K562 (cell line): ENCODE data around the gene LDAF1. TPM values are rescaled to one million over a fixed set of nuclear protein-coding genes. Genes with fewer than 3 reads are reported as not detected.

Source experiments
- ATAC-seq: fragments of 200-7000 bp; cut with Tn5 transposase; 3 replicates; pipeline ENCODE4 v1.9.1; 2020; ENCODE audit warnings: moderate library complexity
- BruUV-seq: library from RNA; stranded (reverse); fragments of 400-500 nt; replicated peaks from 2 replicates; lab custom pipeline; 2021; lab: Mats Ljungman, UMichigan
- CTCF ChIA-PET: fragments of 300-600 bp; formaldehyde crosslinking; extraction: SDS; loops from one replicate; lab custom pipeline; 2021; ENCODE audit warnings: low intra/inter-chr PET ratio; lab: Yijun Ruan, JAX
- POLR2A ChIA-PET: fragments of 300-600, 350-650 bp; sonication (Branson Sonifier 250); formaldehyde crosslinking; extraction: SDS; loops from one replicate; lab custom pipeline; 2021; ENCODE audit warnings: antibody characterized with exemption, inconsistent platforms; lab: Yijun Ruan, JAX
- DNase-seq, 4 experiments: peaks; one replicate each; pipeline versions ENCODE4 v3.0.0 to v3.0.0-alpha.2; 2011 to 2018; ENCODE audit warnings: low spot score in 3 of 4, mixed read lengths in 3 of 4; ENCODE audit errors: extremely low read depth in 1 of 4
- FAIRE-seq: peaks from 2 replicates; lab custom pipeline; 2011; peaks lifted over from hg19 to GRCh38; lab: Jason Lieb, UNC
- H2AFZ ChIP-seq: 2 replicates; pipeline ENCODE4 v1.6.0; 2011; ENCODE audit warnings: low read depth, low read length, control low read depth, inconsistent platforms
- H3K27ac ChIP-seq: fragments of 200-600 bp; 3 replicates; pipeline ENCODE4 v1.8.0; 2011; ENCODE audit warnings: low read depth, mild to moderate bottlenecking, control low read depth, inconsistent platforms, low read length, moderate library complexity, mixed read lengths; ENCODE audit errors: extremely low read depth
- H3K27me3 ChIP-seq, 2 experiments: fragments of 300-600 bp in 1 of 2; 2 replicates in 1 of 2; 3 replicates in 1 of 2; pipeline versions ENCODE4 v1.6.0 to v1.8.0; 2011; ENCODE audit warnings: inconsistent platforms in 2 of 2, low read length in 2 of 2, mild to moderate bottlenecking in 1 of 2, mixed read lengths in 1 of 2, moderate library complexity in 1 of 2; ENCODE audit not compliant: control insufficient read depth in 2 of 2, insufficient read depth in 2 of 2
- H3K36me3 ChIP-seq: fragments of 300-600 bp; 3 replicates; pipeline ENCODE4 v1.8.0; 2011; ENCODE audit warnings: mild to moderate bottlenecking, low read length, inconsistent platforms; ENCODE audit not compliant: control insufficient read depth, insufficient read depth
- H3K4me1 ChIP-seq, 2 experiments: fragments of 200-600 bp in 1 of 2; replicated peaks in 1 of 2; 2 replicates in 1 of 2; 3 replicates in 1 of 2; pipeline versions ENCODE4 v1.5.1 to v1.8.0; 2011; ENCODE audit warnings: inconsistent platforms in 2 of 2, low read length in 2 of 2, mild to moderate bottlenecking in 1 of 2, mixed read lengths in 1 of 2, moderate library complexity in 1 of 2; ENCODE audit not compliant: control insufficient read depth in 2 of 2, insufficient read depth in 2 of 2
- H3K4me2 ChIP-seq: 2 replicates; pipeline ENCODE4 v1.6.1; 2011; ENCODE audit warnings: low read length, control low read depth, inconsistent platforms, mixed read lengths; ENCODE audit not compliant: insufficient read depth
- H3K4me3 ChIP-seq: fragments of 200-600 bp; sonication (generic), shearing (Covaris generic); 2 replicates; pipeline ENCODE4 v1.5.1; 2016; ENCODE audit warnings: control low read depth, inconsistent platforms
- H3K79me2 ChIP-seq: fragments of 200-600 bp; 3 replicates; pipeline ENCODE4 v1.8.0; 2011; ENCODE audit warnings: low read length, inconsistent platforms; ENCODE audit not compliant: control insufficient read depth, insufficient read depth
- H3K9ac ChIP-seq, 2 experiments: 2 replicates each; pipeline versions ENCODE4 v1.6.0 to v1.6.1; 2011; ENCODE audit warnings: low read depth in 2 of 2, low read length in 2 of 2, control low read depth in 1 of 2, inconsistent platforms in 1 of 2, mild to moderate bottlenecking in 1 of 2, mixed read lengths in 1 of 2; ENCODE audit not compliant: insufficient read depth in 1 of 2
- H3K9me1 ChIP-seq: one replicate; pipeline ENCODE4 v1.6.0; 2011; ENCODE audit warnings: inconsistent platforms, mild to moderate bottlenecking, low read length, moderate library complexity; ENCODE audit not compliant: control insufficient read depth, insufficient read depth
- H3K9me3 ChIP-seq: replicated peaks from 2 replicates; pipeline ENCODE4 v1.5.1; 2011; ENCODE audit warnings: low read depth, low read length, inconsistent platforms; ENCODE audit not compliant: control insufficient read depth, insufficient read depth
- H4K20me1 ChIP-seq: replicated peaks from 2 replicates; pipeline ENCODE4 v1.6.1; 2011; ENCODE audit warnings: low read length, inconsistent platforms, mixed read lengths; ENCODE audit not compliant: control insufficient read depth, insufficient read depth
- BHLHE40 ChIP-seq: IDR thresholded peaks from 2 replicates; pipeline ENCODE4 v1.6.1; 2011; ENCODE audit warnings: low read length, improper control_type of control experiment
- HDAC1 ChIP-seq, 2 experiments: fragments of 450-650 bp; IDR thresholded peaks; 2 replicates each; pipeline ENCODE4 v1.6.1; 2016 to 2017; ENCODE audit warnings: inconsistent platforms in 1 of 2, mild to moderate bottlenecking in 1 of 2, moderate library complexity in 1 of 2
- KDM1A ChIP-seq, 2 experiments: fragments of 450-650 bp; IDR thresholded peaks; 2 replicates each; pipeline ENCODE4 v1.6.1; 2016; ENCODE audit warnings: mild to moderate bottlenecking in 2 of 2
- MYC ChIP-seq, 2 experiments: fragments of 250-450 bp in 1 of 2; sonication (Bioruptor Pico) in 1 of 2; IDR thresholded peaks; 2 replicates each; pipeline versions ENCODE4 v1.5.1 to v1.6.1; 2012 to 2021; ENCODE audit warnings: low read depth in 2 of 2, borderline replicate concordance in 1 of 2, improper control_type of control experiment in 1 of 2, low read length in 1 of 2, mild to moderate bottlenecking in 1 of 2, moderate library complexity in 1 of 2
- RCOR1 ChIP-seq, 2 experiments: IDR thresholded peaks; 2 replicates each; pipeline ENCODE4 v1.6.1; 2012; ENCODE audit warnings: low read depth in 2 of 2, low read length in 2 of 2, borderline replicate concordance in 1 of 2, improper control_type of control experiment in 1 of 2
- TCF3 ChIP-seq: sonication (generic); formaldehyde crosslinking; IDR thresholded peaks from 2 replicates; pipeline ENCODE4 v1.4.0; 2020; ENCODE audit warnings: mild to moderate bottlenecking, missing genetic modification reagents
- ZNF511 ChIP-seq: sonication (generic); formaldehyde crosslinking; IDR thresholded peaks from 2 replicates; pipeline ENCODE4 v1.8.0; 2022; ENCODE audit warnings: mild to moderate bottlenecking, missing genetic modification reagents
- ZNF699 ChIP-seq: fragments of 250-450 bp; sonication (Bioruptor Pico); IDR thresholded peaks from 2 replicates; pipeline ENCODE4 v1.8.0; 2021; ENCODE audit warnings: mild to moderate bottlenecking, moderate library complexity; ENCODE audit not compliant: insufficient replicate concordance
- in situ Hi-C: fragments of 300-500 bp; cut with MboI; formaldehyde crosslinking; loops from 4 replicates; pipeline ENCODE4 v1.15.0; 2018; ENCODE audit warnings: inconsistent platforms, mixed read lengths
- intact Hi-C: fragments of 100-400 bp; cut with micrococcal nuclease; formaldehyde crosslinking; loops from 2 replicates; pipeline ENCODE4 v1.14.2; 2022
- polyA plus RNA-seq, 8 experiments: library from polyadenylated mRNA; depleted of rRNA in 4 of 8; stranded (reverse) in 5 of 8; unstranded in 3 of 8; fragments of >200 nt; fragmentation: Nextera tagmentation in 2 of 8; fragmentation: Illumina TruSeq in 1 of 8; extraction: Ambion mirVana in 2 of 8; extraction: Trizol in 1 of 8; gene quantifications; 2 replicates each; pipeline versions ENCODE4 v1.2.1 to v1.2.3, GENCODE V29; 2011 to 2014; ENCODE audit warnings: inconsistent platforms in 1 of 8, missing spikeins in 1 of 8
- total RNA-seq, 7 experiments: library from RNA; depleted of rRNA in 6 of 7; stranded (reverse); fragments of >200 nt in 6 of 7; fragmentation: Illumina TruSeq in 2 of 7; extraction: Trizol in 2 of 7; gene quantifications; 2 replicates each; pipeline versions ENCODE4 v1.2.1 to v1.2.3, GENCODE V29; 2011 to 2021; ENCODE audit warnings: low replicate concordance in 1 of 7
- TF ChIP-seq, protein P1 (sequence below): fragments of 200-600 bp; sonication (generic); IDR thresholded peaks from one replicate; pipeline ENCODE4 v1.6.1; 2012; ENCODE audit warnings: mild to moderate bottlenecking, low read depth, low read length, inconsistent platforms

The LDAF1 gene
- total and polyA plus RNA-seq, 9 of the 15 experiments (the other 6 are each of a cell fraction or from before 2014, with no cell fraction given) = 7.0 to 20.1 (median 12.5) TPM

- TF ChIP-seq MYC (IDR thresholded peaks at IDR 0.05; ENCODE audit: low read depth, low read length) (0 out of 2 replicates have a peak, but pooled peaks have one; percentile 12), MYC (CRISPR knock-in tag; IDR thresholded peaks at IDR 0.05; ENCODE audit: borderline replicate concordance, low read depth) (no peak), HDAC1 (IDR thresholded peaks at IDR 0.05) (peak in 1 of 2 experiments; percentile 74; a peak in 2 of 4 replicates), TCF3 (peak; percentile 41; the same call in 1 of the 2 replicates), KDM1A (IDR thresholded peaks at IDR 0.05) (peak; percentile 72 to 86), ZNF511 (CRISPR knock-in tag) (no peak), RCOR1 (IDR thresholded peaks at IDR 0.05; ENCODE audit: borderline replicate concordance in 1 of 2, low read depth in 2 of 2, low read length in 2 of 2) (peak in 1 of 2 experiments; percentile 68; a peak in 2 of 4 replicates), ZNF699 (CRISPR knock-in tag) (no peak), BHLHE40 (peak; percentile 68)
Observed at GRCh38 chr16:21224800-21225199, 66.3 kb downstream of the LDAF1 start (continued).

DNA sequence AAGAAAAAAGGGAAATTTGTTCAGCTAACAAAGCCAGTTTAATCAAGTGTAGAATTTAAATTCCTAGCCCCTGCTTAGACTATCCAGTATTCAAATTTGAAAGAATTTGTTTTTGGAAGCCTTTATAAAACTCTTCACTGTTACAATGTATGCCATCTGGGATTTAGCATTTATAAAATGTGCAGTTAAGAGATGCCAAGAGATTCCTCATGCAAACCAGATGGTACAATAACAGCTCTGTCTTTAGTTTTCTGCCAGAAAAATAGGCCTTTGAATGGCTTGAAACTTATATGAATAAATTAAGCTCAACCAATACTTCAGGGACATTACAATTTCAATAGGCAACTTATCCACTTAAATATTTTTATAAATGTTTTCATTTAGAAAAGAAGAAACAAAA is 68.3 kb downstream of the LDAF1 start:
- Histone ChIP-seq H3K27me3 (peaks cover 2 to 6% of the 10 kb centered on the region in 2 experiments; a peak in 4 of 5 replicates), H3K9me3 (no peaks in the 10 kb centered on the region), H4K20me1 (no peaks in the 10 kb centered on the region), H3K4me3 (no peak overlapping the region), H3K36me3 (no peaks in the 10 kb centered on the region), H2AFZ (no peak overlapping the region), H3K9me1 (no peaks in the 10 kb centered on the region), H3K4me1 (peaks cover 3 to 7% of the 10 kb centered on the region in 2 experiments; a peak in 2 of 5 replicates), H3K4me2 (no peak overlapping the region), H3K9ac (no peak overlapping the region), H3K79me2 (no peaks in the 10 kb centered on the region), H3K27ac (no peak overlapping the region)
- FAIRE-seq (no peak), DNase-seq (no peak), ATAC-seq (no peak)
- CTCF ChIA-PET = no interaction called here
- POLR2A ChIA-PET = no interaction called here
- intact Hi-C loops = loop anchor here (5.0 kb wide), 1 partner anchor 51 kb away; the partner anchor contains the start of gene CRYM
- in situ Hi-C loops = no loop called here
- BruUV-seq = no TSS peak
- TF ChIP-seq, protein P1, sequence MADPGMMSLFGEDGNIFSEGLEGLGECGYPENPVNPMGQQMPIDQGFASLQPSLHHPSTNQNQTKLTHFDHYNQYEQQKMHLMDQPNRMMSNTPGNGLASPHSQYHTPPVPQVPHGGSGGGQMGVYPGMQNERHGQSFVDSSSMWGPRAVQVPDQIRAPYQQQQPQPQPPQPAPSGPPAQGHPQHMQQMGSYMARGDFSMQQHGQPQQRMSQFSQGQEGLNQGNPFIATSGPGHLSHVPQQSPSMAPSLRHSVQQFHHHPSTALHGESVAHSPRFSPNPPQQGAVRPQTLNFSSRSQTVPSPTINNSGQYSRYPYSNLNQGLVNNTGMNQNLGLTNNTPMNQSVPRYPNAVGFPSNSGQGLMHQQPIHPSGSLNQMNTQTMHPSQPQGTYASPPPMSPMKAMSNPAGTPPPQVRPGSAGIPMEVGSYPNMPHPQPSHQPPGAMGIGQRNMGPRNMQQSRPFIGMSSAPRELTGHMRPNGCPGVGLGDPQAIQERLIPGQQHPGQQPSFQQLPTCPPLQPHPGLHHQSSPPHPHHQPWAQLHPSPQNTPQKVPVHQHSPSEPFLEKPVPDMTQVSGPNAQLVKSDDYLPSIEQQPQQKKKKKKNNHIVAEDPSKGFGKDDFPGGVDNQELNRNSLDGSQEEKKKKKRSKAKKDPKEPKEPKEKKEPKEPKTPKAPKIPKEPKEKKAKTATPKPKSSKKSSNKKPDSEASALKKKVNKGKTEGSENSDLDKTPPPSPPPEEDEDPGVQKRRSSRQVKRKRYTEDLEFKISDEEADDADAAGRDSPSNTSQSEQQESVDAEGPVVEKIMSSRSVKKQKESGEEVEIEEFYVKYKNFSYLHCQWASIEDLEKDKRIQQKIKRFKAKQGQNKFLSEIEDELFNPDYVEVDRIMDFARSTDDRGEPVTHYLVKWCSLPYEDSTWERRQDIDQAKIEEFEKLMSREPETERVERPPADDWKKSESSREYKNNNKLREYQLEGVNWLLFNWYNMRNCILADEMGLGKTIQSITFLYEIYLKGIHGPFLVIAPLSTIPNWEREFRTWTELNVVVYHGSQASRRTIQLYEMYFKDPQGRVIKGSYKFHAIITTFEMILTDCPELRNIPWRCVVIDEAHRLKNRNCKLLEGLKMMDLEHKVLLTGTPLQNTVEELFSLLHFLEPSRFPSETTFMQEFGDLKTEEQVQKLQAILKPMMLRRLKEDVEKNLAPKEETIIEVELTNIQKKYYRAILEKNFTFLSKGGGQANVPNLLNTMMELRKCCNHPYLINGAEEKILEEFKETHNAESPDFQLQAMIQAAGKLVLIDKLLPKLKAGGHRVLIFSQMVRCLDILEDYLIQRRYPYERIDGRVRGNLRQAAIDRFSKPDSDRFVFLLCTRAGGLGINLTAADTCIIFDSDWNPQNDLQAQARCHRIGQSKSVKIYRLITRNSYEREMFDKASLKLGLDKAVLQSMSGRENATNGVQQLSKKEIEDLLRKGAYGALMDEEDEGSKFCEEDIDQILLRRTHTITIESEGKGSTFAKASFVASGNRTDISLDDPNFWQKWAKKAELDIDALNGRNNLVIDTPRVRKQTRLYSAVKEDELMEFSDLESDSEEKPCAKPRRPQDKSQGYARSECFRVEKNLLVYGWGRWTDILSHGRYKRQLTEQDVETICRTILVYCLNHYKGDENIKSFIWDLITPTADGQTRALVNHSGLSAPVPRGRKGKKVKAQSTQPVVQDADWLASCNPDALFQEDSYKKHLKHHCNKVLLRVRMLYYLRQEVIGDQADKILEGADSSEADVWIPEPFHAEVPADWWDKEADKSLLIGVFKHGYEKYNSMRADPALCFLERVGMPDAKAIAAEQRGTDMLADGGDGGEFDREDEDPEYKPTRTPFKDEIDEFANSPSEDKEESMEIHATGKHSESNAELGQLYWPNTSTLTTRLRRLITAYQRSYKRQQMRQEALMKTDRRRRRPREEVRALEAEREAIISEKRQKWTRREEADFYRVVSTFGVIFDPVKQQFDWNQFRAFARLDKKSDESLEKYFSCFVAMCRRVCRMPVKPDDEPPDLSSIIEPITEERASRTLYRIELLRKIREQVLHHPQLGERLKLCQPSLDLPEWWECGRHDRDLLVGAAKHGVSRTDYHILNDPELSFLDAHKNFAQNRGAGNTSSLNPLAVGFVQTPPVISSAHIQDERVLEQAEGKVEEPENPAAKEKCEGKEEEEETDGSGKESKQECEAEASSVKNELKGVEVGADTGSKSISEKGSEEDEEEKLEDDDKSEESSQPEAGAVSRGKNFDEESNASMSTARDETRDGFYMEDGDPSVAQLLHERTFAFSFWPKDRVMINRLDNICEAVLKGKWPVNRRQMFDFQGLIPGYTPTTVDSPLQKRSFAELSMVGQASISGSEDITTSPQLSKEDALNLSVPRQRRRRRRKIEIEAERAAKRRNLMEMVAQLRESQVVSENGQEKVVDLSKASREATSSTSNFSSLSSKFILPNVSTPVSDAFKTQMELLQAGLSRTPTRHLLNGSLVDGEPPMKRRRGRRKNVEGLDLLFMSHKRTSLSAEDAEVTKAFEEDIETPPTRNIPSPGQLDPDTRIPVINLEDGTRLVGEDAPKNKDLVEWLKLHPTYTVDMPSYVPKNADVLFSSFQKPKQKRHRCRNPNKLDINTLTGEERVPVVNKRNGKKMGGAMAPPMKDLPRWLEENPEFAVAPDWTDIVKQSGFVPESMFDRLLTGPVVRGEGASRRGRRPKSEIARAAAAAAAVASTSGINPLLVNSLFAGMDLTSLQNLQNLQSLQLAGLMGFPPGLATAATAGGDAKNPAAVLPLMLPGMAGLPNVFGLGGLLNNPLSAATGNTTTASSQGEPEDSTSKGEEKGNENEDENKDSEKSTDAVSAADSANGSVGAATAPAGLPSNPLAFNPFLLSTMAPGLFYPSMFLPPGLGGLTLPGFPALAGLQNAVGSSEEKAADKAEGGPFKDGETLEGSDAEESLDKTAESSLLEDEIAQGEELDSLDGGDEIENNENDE = no peak
